Measurements from ENCODE around the gene TBC1D22A.

- TF ChIP-seq POLR2A (IDR thresholded peaks at IDR 0.05; ENCODE audit: low read length): no peak
- no peak for TF ChIP-seq GATA1 (IDR thresholded peaks at IDR 0.05; ENCODE audit: low read depth, low read length)
These were observed 446.2 kb downstream of the TBC1D22A start for GRCh38 chr22:47208630-47209029.
